Thyroid gland (tissue), 4 donors: ENCODE results near the gene HSD3B7.

ENCODE experiments used
- POLR2A ChIP-seq, 2 donors: fragments of 450-650 bp; IDR thresholded peaks; one replicate each; pipeline ENCODE4 v1.6.1; 2017; ENCODE audit warnings: antibody characterized with exemption in 2 of 2, mild to moderate bottlenecking in 2 of 2, moderate library complexity in 1 of 2
- TF ChIP-seq, protein P1 (sequence below), 6 experiments: fragments of 200-600 bp in 3 of 6; fragments of 450-650 bp in 3 of 6; sonication (generic) in 3 of 6; IDR thresholded peaks; one replicate each; pipeline ENCODE4 v1.5.1; 2016 to 2019; ENCODE audit warnings: antibody characterized with exemption in 6 of 6, mild to moderate bottlenecking in 2 of 6, inconsistent platforms in 1 of 6, moderate library complexity in 1 of 6

DNA sequence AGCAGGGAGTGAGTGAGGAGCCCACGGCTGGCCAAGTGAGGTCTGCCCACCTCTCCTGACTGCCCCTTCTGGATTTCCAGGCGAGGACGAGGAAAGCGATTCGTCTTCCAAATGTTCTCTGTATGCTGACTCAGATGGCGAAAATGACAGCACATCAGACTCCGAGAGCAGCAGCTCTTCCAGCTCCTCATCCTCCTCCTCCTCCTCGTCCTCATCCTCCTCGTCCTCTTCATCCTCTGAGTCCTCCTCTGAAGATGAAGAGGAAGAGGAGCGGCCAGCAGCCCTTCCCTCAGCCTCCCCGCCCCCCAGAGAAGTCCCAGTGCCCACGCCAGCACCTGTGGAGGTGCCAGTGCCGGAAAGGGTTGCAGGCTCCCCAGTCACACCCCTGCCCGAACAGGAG is 13.7 kb upstream of the HSD3B7 start:
- no peak for TF ChIP-seq POLR2A (IDR thresholded peaks at IDR 0.05)
- TF ChIP-seq, protein P1, sequence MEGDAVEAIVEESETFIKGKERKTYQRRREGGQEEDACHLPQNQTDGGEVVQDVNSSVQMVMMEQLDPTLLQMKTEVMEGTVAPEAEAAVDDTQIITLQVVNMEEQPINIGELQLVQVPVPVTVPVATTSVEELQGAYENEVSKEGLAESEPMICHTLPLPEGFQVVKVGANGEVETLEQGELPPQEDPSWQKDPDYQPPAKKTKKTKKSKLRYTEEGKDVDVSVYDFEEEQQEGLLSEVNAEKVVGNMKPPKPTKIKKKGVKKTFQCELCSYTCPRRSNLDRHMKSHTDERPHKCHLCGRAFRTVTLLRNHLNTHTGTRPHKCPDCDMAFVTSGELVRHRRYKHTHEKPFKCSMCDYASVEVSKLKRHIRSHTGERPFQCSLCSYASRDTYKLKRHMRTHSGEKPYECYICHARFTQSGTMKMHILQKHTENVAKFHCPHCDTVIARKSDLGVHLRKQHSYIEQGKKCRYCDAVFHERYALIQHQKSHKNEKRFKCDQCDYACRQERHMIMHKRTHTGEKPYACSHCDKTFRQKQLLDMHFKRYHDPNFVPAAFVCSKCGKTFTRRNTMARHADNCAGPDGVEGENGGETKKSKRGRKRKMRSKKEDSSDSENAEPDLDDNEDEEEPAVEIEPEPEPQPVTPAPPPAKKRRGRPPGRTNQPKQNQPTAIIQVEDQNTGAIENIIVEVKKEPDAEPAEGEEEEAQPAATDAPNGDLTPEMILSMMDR (IDR thresholded peaks at IDR 0.05), result no peak
